OCI-LY7 (cell line): Measurements from ENCODE around the gene LMX1B. TPM values are rescaled to one million over a fixed set of nuclear protein-coding genes. Genes with fewer than 3 reads are reported as not detected.

Source experiments
- BruUV-seq: library from RNA; stranded (reverse); fragments of 400-500 nt; replicated peaks from 2 replicates; lab custom pipeline; 2021; lab: Mats Ljungman, UMichigan
- CTCF ChIA-PET: fragments of 300-600 bp; sonication (Branson Sonifier 250); formaldehyde crosslinking; loops from one replicate; lab custom pipeline; 2022; ENCODE audit warnings: antibody characterized with exemption; ENCODE audit not compliant: unreplicated experiment; lab: Charles Lee
- POLR2A ChIA-PET: fragments of 300-600 bp; sonication (Branson Sonifier 250); formaldehyde crosslinking; loops from one replicate; lab custom pipeline; 2022; ENCODE audit warnings: antibody characterized with exemption; lab: Charles Lee
- DNase-seq: peaks from one replicate; pipeline ENCODE4 v3.0.0-alpha.2; 2015; ENCODE audit warnings: low spot score
- H2AFZ ChIP-seq: fragments of 200-600 bp; sonication (generic), shearing (Covaris generic); 2 replicates; pipeline ENCODE4 v1.6.1; 2014; ENCODE audit warnings: mild to moderate bottlenecking, antibody characterized with exemption, low read length, moderate library complexity
- H3K27ac ChIP-seq: fragments of 200-600 bp; sonication (generic); 2 replicates; pipeline ENCODE4 v1.5.1; 2014; ENCODE audit warnings: mixed run types, low read depth, mild to moderate bottlenecking, moderate library complexity, low read length, inconsistent platforms; ENCODE audit not compliant: poor library complexity, severe bottlenecking
- H3K36me3 ChIP-seq: fragments of 200-600 bp; sonication (generic); 2 replicates; pipeline ENCODE4 v1.6.1; 2014; ENCODE audit warnings: mild to moderate bottlenecking, antibody characterized with exemption, low read length, moderate library complexity, mixed read lengths; ENCODE audit not compliant: insufficient read depth
- H3K4me1 ChIP-seq: fragments of 200-600 bp; sonication (generic); 2 replicates; pipeline ENCODE4 v1.5.1; 2014; ENCODE audit warnings: mild to moderate bottlenecking, low read length; ENCODE audit not compliant: insufficient read depth, poor library complexity, severe bottlenecking
- H3K4me2 ChIP-seq: fragments of 200-600 bp; sonication (generic); 2 replicates; pipeline ENCODE4 v1.6.1; 2014; ENCODE audit warnings: mild to moderate bottlenecking, low read length
- H3K4me3 ChIP-seq: fragments of 200-600 bp; sonication (generic); 2 replicates; pipeline ENCODE4 v1.5.1; 2014; ENCODE audit warnings: mild to moderate bottlenecking, low read depth, low read length; ENCODE audit not compliant: poor library complexity, severe bottlenecking
- H3K79me2 ChIP-seq: fragments of 200-600 bp; sonication (generic); 2 replicates; pipeline ENCODE4 v1.6.1; 2016; ENCODE audit warnings: low read depth, mild to moderate bottlenecking, low read length, moderate library complexity, mixed read lengths; ENCODE audit not compliant: insufficient read depth
- H3K9me2 ChIP-seq: fragments of 200-600 bp; sonication (generic); 2 replicates; pipeline ENCODE4 v1.6.1; 2016; ENCODE audit warnings: mild to moderate bottlenecking, low read length, mixed read lengths; ENCODE audit not compliant: insufficient read depth
- H3K9me3 ChIP-seq: fragments of 200-600 bp; sonication (generic); 2 replicates; pipeline ENCODE4 v1.6.1; 2014; ENCODE audit warnings: mild to moderate bottlenecking, mixed run types, low read length, mixed read lengths
- H4K20me1 ChIP-seq: fragments of 200-600 bp; sonication (generic); 2 replicates; pipeline ENCODE4 v1.6.1; 2014; ENCODE audit warnings: mild to moderate bottlenecking, antibody characterized with exemption, low read length, moderate library complexity, mixed read lengths; ENCODE audit not compliant: insufficient read depth
- EZH2phosphoT487 ChIP-seq: fragments of 200-600 bp; sonication (generic); IDR thresholded peaks from 2 replicates; pipeline ENCODE4 v1.6.1; 2018; ENCODE audit warnings: low read depth, borderline replicate concordance, mild to moderate bottlenecking, mixed run types, antibody characterized with exemption, low read length, moderate library complexity, mixed read lengths
- intact Hi-C: fragments of 100-400 bp; cut with micrococcal nuclease; formaldehyde crosslinking; loops from one replicate; pipeline ENCODE4 v1.10.0; 2022; ENCODE audit not compliant: unreplicated experiment
- total RNA-seq, 2 experiments: library from RNA; depleted of rRNA in 1 of 2; stranded (reverse); fragments of >200 nt in 1 of 2; shearing (Covaris generic) in 1 of 2; gene quantifications; 2 replicates each; pipeline ENCODE4 v1.2.3, GENCODE V29; 2014 to 2022
- TF ChIP-seq, protein P1 (sequence below): fragments of 200-600 bp; sonication (generic); conservative IDR thresholded peaks from 2 replicates; pipeline ENCODE4 v1.5.1; 2014; ENCODE audit warnings: mild to moderate bottlenecking, antibody characterized with exemption, low read length, moderate library complexity, mixed read lengths

LMX1B gene
- total RNA-seq, 2 experiments from 2014 or later, result not detected

DNA sequence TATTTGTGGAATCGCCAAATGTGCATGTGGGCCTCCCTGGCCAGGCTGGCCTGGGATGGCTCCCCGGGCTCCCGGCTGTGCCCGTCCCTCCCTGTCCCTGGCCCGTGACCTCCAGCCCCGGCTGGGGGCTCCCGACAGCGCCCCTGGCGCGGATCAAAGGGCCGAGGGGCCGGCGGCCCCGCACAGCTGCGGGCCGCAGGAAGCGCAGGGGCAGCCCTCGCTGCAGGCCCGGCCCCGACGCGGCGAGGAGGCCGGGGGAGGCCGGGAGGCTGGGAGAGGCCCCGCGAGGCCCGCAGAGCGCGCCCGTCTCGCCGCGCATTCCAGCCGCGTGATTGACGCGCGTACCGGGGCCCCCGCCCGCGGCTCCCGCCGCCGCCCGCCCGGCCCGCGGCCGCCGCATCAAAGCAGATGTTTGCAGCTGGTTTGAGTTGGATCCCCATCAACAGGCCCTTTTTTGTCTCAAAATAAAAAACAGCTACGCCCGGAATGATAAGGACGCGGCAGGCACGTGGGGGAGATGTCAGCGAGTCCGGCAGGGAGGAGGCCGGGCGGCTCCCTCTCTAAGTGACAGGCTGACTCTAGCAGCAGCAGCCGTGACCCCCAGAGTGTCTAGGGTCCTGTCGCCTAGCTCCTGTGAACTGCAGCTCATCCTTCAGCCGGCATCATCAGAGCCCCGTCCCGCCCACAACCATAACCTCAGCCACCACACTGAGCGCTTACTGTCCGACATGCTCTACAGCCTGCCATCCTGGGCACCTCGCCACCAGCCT, 69.4 kb downstream of the LMX1B start:
- DNase-seq, result no peak
- no peaks in the 10 kb centered on the region for H3K9me3 ChIP-seq
- BruUV-seq, result no TSS peak
- H3K9me2 ChIP-seq, result no peaks in the 10 kb centered on the region
- H2AFZ ChIP-seq, result no peak overlapping the region
- no peak overlapping the region for H3K27ac ChIP-seq
- H3K36me3 ChIP-seq, result no peaks in the 10 kb centered on the region
- H3K79me2 ChIP-seq, result no peaks in the 10 kb centered on the region
- H3K4me1 ChIP-seq, result no peaks in the 10 kb centered on the region
- no peak overlapping the region for H3K4me3 ChIP-seq
- intact Hi-C loops, result no loop called here
- CTCF ChIA-PET, result no interaction called here
- no peaks in the 10 kb centered on the region for H4K20me1 ChIP-seq
- no peak for TF ChIP-seq EZH2phosphoT487
- TF ChIP-seq, protein P1, sequence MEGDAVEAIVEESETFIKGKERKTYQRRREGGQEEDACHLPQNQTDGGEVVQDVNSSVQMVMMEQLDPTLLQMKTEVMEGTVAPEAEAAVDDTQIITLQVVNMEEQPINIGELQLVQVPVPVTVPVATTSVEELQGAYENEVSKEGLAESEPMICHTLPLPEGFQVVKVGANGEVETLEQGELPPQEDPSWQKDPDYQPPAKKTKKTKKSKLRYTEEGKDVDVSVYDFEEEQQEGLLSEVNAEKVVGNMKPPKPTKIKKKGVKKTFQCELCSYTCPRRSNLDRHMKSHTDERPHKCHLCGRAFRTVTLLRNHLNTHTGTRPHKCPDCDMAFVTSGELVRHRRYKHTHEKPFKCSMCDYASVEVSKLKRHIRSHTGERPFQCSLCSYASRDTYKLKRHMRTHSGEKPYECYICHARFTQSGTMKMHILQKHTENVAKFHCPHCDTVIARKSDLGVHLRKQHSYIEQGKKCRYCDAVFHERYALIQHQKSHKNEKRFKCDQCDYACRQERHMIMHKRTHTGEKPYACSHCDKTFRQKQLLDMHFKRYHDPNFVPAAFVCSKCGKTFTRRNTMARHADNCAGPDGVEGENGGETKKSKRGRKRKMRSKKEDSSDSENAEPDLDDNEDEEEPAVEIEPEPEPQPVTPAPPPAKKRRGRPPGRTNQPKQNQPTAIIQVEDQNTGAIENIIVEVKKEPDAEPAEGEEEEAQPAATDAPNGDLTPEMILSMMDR, result no peak
- H3K4me2 ChIP-seq, result no peak overlapping the region
- POLR2A ChIA-PET, result no interaction called here

DNA sequence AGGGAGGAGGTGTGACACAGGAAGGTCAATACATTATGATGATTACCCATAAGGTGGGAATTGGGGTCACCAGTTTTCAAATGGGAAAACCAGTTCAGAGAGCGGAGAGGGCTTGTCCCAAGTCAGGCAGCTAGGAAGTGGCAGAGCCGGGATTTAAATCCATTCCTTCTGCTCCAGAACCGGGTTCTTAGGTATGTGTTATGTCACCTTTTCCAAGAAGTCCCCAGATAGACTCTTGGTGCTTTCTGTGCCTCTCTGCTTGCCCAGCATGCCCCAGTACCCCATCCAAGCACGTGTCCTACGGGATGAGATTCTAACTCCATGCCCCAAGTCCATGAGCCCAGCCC, 69.9 kb downstream of the LMX1B start:
- Histone ChIP-seq H3K4me1 (no peaks in the 10 kb centered on the region), H2AFZ (no peak overlapping the region), H4K20me1 (no peaks in the 10 kb centered on the region), H3K9me3 (no peaks in the 10 kb centered on the region), H3K4me3 (no peak overlapping the region), H3K9me2 (no peaks in the 10 kb centered on the region), H3K4me2 (no peak overlapping the region), H3K36me3 (no peaks in the 10 kb centered on the region), H3K27ac (no peak overlapping the region), H3K79me2 (no peaks in the 10 kb centered on the region)
- intact Hi-C loops, result no loop called here
- no peak for DNase-seq
- CTCF ChIA-PET, result no interaction called here
- no peak for TF ChIP-seq EZH2phosphoT487
- TF ChIP-seq, protein P1, result no peak
- POLR2A ChIA-PET, result no interaction called here
- BruUV-seq, result no TSS peak

DNA sequence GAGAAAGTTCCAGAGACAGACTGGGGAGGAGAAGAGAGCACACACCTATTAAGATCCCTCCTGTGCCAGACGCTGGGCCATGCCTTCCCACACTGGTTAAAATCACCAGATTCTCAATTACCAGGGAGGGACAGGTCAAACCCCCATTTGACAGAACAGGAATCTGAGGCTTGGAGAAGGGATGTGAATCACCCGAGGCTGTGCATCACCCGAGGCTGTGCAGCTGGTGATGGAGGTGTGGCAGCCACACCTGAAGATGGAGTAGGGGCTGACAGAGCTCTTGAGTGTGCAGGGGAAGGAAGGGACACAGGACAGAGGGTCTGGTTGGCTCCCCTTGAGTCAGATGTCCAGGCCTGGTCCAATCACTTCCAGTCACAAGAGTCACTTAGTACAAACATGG, 70.6 kb downstream of the LMX1B start:
- POLR2A ChIA-PET, result no interaction called here
- CTCF ChIA-PET, result no interaction called here
- no peak overlapping the region for H2AFZ ChIP-seq

More for the DNA sequence above, 70.6 kb downstream of the LMX1B start:
- H3K9me2 ChIP-seq, result no peaks in the 10 kb centered on the region
- H3K36me3 ChIP-seq, result no peaks in the 10 kb centered on the region
- no peak overlapping the region for H3K4me3 ChIP-seq
- H3K79me2 ChIP-seq, result no peaks in the 10 kb centered on the region
- no peaks in the 10 kb centered on the region for H3K9me3 ChIP-seq
- DNase-seq, result no peak
- intact Hi-C loops, result no loop called here
- TF ChIP-seq EZH2phosphoT487, result no peak
- TF ChIP-seq, protein P1, result no peak
- H3K4me1 ChIP-seq, result no peaks in the 10 kb centered on the region
- no peaks in the 10 kb centered on the region for H4K20me1 ChIP-seq
- no peak overlapping the region for H3K27ac ChIP-seq
- BruUV-seq, result no TSS peak
- no peak overlapping the region for H3K4me2 ChIP-seq
